LNCAP (cell line): ENCODE data around the gene TET1.

Source experiments
- CTCF ChIP-seq: fragments of 450-650 bp; IDR thresholded peaks from 2 replicates; pipeline ENCODE4 v1.5.1; 2017; ENCODE audit warnings: mild to moderate bottlenecking

The TET1 gene

GRCh38 chr10:68606918-68607317 is 46.8 kb downstream of the TET1 start:
- no peak for TF ChIP-seq CTCF

DNA sequence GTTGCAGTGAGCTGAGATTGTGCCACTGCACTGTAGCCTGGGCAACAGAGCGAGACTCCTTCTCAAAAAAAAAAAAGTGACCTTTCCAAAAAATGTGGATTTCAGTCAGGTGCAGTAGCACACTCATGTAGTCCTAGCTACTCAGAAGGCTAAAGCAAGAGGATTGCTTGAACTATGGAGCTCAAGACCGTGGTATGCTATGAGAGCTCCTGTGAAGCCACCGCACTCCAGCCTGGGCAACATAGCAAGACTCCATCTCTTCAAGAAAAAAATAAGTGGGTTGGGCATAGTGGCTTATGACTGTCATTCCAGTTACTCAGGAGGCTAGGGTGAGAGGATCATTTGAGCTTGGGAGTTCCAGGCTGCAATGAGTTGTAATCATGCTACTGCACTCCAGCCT is 51.1 kb downstream of the TET1 start:
- no peak for TF ChIP-seq CTCF

DNA sequence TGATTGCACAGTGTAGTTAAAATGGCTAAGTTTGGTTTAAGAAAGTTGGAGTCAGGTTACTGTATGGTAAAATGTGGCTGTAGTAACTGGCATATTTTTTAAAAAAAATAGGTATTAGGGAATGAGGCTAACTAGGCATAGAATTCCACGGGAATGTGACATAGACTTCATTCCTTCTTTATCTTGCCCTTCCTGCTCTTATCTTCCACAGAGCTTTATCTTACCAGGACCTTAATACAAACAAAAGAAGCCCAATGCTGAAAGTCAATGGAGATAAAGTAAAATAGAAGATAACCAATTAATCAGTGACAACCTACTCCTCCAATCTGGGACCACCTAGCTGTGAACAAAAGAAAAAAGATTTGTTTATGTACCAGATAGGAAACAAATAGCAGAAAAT is 58.1 kb downstream of the TET1 start:
- TF ChIP-seq CTCF = no peak

- no peak for TF ChIP-seq CTCF
Observed at GRCh38 chr10:68619595-68619994, 59.5 kb downstream of the TET1 start.

GRCh38 chr10:68625316-68625921 is 65.3 kb downstream of the TET1 start:
- no peak for TF ChIP-seq CTCF

DNA sequence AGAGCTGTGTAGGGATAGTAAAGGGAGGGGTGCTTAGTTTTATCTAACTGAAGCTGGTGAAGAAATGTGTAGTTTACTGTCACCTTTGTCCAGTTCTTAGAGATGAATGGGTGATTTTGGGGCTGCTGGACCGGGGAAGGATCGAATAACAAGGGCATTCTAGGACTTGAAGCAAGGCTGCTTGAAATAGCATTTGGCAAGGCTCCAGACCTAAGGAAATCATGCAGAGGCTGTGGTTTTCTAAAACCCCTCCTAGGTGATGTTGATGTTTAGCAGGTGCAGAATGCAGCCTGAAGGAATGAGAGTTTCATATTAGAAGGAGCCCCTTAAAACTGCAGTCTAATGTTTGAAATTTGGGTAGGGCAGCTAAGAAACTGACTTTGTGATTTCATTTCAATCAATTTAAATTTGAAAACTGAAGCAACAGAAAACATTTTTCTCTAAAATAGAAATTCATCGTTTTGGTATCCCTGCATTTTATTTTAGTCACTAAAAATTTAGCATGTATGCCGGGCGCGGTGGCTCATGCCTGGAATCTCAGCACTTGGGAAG is 68.5 kb downstream of the TET1 start:
- TF ChIP-seq CTCF = no peak

DNA sequence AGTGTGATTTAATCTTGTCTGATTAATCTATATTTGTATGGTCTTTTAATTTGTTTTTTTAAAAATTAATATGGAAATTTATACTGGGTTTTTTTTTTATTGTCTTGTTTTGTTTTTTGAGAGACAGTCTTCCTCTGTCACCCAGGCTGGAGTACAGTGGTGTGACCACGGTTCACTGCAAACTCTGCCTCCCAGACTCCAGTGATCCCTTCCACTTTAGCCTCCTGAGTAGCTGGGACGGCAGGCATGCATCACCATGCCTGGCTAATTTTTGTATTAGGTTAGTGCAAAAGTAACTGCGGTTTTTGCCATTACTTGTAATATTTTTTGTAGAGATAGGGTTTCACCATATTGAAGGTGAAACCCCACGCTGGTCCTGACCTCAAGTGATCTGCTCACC is 73.1 kb downstream of the TET1 start:
- TF ChIP-seq CTCF = no peak
